Choroid plexus epithelial cell (primary cell): Measurements from ENCODE around the gene F8.
A peak's percentile ranks its signal among the peaks of the same experiment; 100 is the strongest.

Experiments
- DNase-seq: peaks from one replicate; pipeline ENCODE4 v3.0.0-alpha.2; 2010; ENCODE audit warnings: low read depth
- H3K4me3 ChIP-seq: 2 replicates; pipeline ENCODE4 v1.5.1; 2011; ENCODE audit warnings: low read depth, mild to moderate bottlenecking, control low read depth, low read length, moderate library complexity
- CTCF ChIP-seq: conservative IDR thresholded peaks from 2 replicates; pipeline ENCODE4 v1.5.1; 2011; ENCODE audit warnings: low read depth, mild to moderate bottlenecking, control low read depth, inconsistent platforms, low read length, moderate library complexity

F8 gene

GRCh38 chrX:154812341-154813101 is 210.0 kb downstream of the F8 start:
- DNase-seq, result no peak
- no peak overlapping the region for H3K4me3 ChIP-seq
- TF ChIP-seq CTCF, result no peak

- H3K4me3 ChIP-seq, result no peak overlapping the region
- no peak for TF ChIP-seq CTCF
- peak; percentile 25 for DNase-seq
These were observed 212.4 kb downstream of the F8 start for GRCh38 chrX:154809939-154810665.

- no peak overlapping the region for H3K4me3 ChIP-seq
- no peak for TF ChIP-seq CTCF
- DNase-seq, result no peak
These were observed 215.6 kb downstream of the F8 start for GRCh38 chrX:154806837-154807501.

GRCh38 chrX:154805696-154806091 is 216.8 kb downstream of the F8 start:
- H3K4me3 ChIP-seq, result peak overlapping the region; percentile 76
- peak; percentile 61 for DNase-seq
- no peak for TF ChIP-seq CTCF

- no peak for TF ChIP-seq CTCF
- peak within 1 kb of the TSS; percentile 76 for H3K4me3 ChIP-seq
- peak; percentile 79 for DNase-seq
These were observed 217.4 kb downstream of the F8 start, which contains the start of gene MPP1 for GRCh38 chrX:154804957-154805695. TSS of gene MPP1 (minus strand) at chrX:154805485. CDS start at chrX:154805373, 112 bp downstream.

GRCh38 chrX:154804261-154804956 is 218.1 kb downstream of the F8 start:
- peak overlapping the region; percentile 76 for H3K4me3 ChIP-seq
- no peak for DNase-seq
- no peak for TF ChIP-seq CTCF
